Mesothelial cell of epicardium (in vitro differentiated cells): ENCODE measurements around the gene NAP1L1. TPM values are rescaled to one million over a fixed set of nuclear protein-coding genes. Genes with fewer than 3 reads are reported as not detected.

Source experiments
- DNase-seq, 2 experiments: peaks; one replicate each; pipeline ENCODE4 v3.0.0; 2021; ENCODE audit warnings: low spot score in 2 of 2; ENCODE audit not compliant: unreplicated experiment in 2 of 2
- H3K27ac Mint-ChIP-seq: 2 replicates; pipeline ENCODE4 v1.8.0; 2021; ENCODE audit warnings: mixed read lengths
- H3K27me3 Mint-ChIP-seq: 2 replicates; pipeline ENCODE4 v1.8.0; 2021; ENCODE audit warnings: low read depth, mixed read lengths
- H3K36me3 Mint-ChIP-seq: 2 replicates; pipeline ENCODE4 v1.8.0; 2021; ENCODE audit warnings: mixed read lengths
- H3K4me1 Mint-ChIP-seq: 2 replicates; pipeline ENCODE4 v1.8.0; 2021; ENCODE audit warnings: mixed read lengths
- H3K4me3 Mint-ChIP-seq: 2 replicates; pipeline ENCODE4 v1.8.0; 2021; ENCODE audit warnings: mild to moderate bottlenecking, moderate library complexity, mixed read lengths
- H3K9me3 Mint-ChIP-seq: 2 replicates; pipeline ENCODE4 v1.8.0; 2021; ENCODE audit warnings: mixed read lengths
- CTCF ChIP-seq: fragments of 200-600 bp; sonication (generic); IDR thresholded peaks from one replicate; pipeline ENCODE4 v1.5.0; 2021; ENCODE audit warnings: antibody characterized with exemption; ENCODE audit not compliant: unreplicated experiment
- total RNA-seq: library from RNA; stranded (reverse); gene quantifications from 3 replicates; pipeline ENCODE4 v1.2.1, GENCODE V29; 2021

Gene NAP1L1
- total RNA-seq, 1 donor from 2014 or later: 887 TPM

GRCh38 chr12:76094754-76095153 lies 10.3 kb upstream of the NAP1L1 start:
- no peak for TF ChIP-seq CTCF
- no peaks in the 10 kb centered on the region for H3K4me1 Mint-ChIP-seq

GRCh38 chr12:76091246-76091754 lies 6.8 kb upstream of the NAP1L1 start:
- Mint-ChIP-seq H3K9me3 (no peaks in the 10 kb centered on the region), H3K27me3 (no peaks in the 10 kb centered on the region)
- DNase-seq: no peak

More at GRCh38 chr12:76094754-76095153, 10.3 kb upstream of the NAP1L1 start:
- no peaks in the 10 kb centered on the region for H3K27me3 Mint-ChIP-seq
- no peak for DNase-seq
- H3K9me3 Mint-ChIP-seq: no peaks in the 10 kb centered on the region
- H3K4me3 Mint-ChIP-seq: no peak overlapping the region
- no peak overlapping the region for H3K27ac Mint-ChIP-seq
- H3K36me3 Mint-ChIP-seq: no peaks in the 10 kb centered on the region

GRCh38 chr12:76085520-76085868 lies 1.0 kb upstream of the NAP1L1 start:
- Mint-ChIP-seq H3K9me3 (peaks cover 1% of the 10 kb centered on the region), H3K4me1 (peaks cover 28% of the 10 kb centered on the region), H3K4me3 (peak overlapping the region; percentile 97), H3K36me3 (peaks cover 8% of the 10 kb centered on the region), H3K27ac (peak overlapping the region; percentile 99), H3K27me3 (no peaks in the 10 kb centered on the region)
- TF ChIP-seq CTCF: no peak
- DNase-seq: no peak

More at GRCh38 chr12:76091246-76091754, 6.8 kb upstream of the NAP1L1 start:
- H3K27ac Mint-ChIP-seq: no peak overlapping the region
- no peak for TF ChIP-seq CTCF
- no peaks in the 10 kb centered on the region for H3K4me1 Mint-ChIP-seq
- no peaks in the 10 kb centered on the region for H3K36me3 Mint-ChIP-seq
- no peak overlapping the region for H3K4me3 Mint-ChIP-seq

- TF ChIP-seq CTCF: no peak
- Mint-ChIP-seq H3K36me3 (peaks cover 11% of the 10 kb centered on the region), H3K4me3 (peak overlapping the region; percentile 97), H3K27me3 (no peaks in the 10 kb centered on the region), H3K9me3 (peaks cover 5% of the 10 kb centered on the region), H3K27ac (peak overlapping the region; percentile 99), H3K4me1 (peaks cover 28% of the 10 kb centered on the region)
- DNase-seq: peak in 1 of 2 experiments; percentile 68
Measured at GRCh38 chr12:76084863-76085519, 506 bp upstream of the NAP1L1 start.

GRCh38 chr12:76083246-76083903 lies 1.1 kb downstream of the NAP1L1 start:
- Mint-ChIP-seq H3K36me3 (peaks cover 26% of the 10 kb centered on the region), H3K4me1 (peaks cover 28% of the 10 kb centered on the region), H3K27ac (peak overlapping the region; percentile 97), H3K9me3 (peaks cover 17% of the 10 kb centered on the region), H3K4me3 (peak overlapping the region; percentile 97), H3K27me3 (no peaks in the 10 kb centered on the region)
- DNase-seq: no peak
- no peak for TF ChIP-seq CTCF
